Right kidney (tissue), 9 donors: ENCODE measurements around the gene FGB.
A peak's percentile ranks its signal among the peaks of the same experiment; 100 is the strongest.

Source experiments
- DNase-seq: peaks from one replicate; pipeline ENCODE4 v3.0.0-alpha.2; 2016
- long read RNA-seq, 8 donors: transcript quantifications; one replicate each; lab custom pipeline, GENCODE V29; 2026

The FGB gene
- long read RNA-seq, donor 1, transcript FGB-201 (8 exons, 1,975 nt), result major isoform, 47 of 152 reads
- long read RNA-seq, donor 1, transcript FGB-204 (3 exons, 574 nt), result minor isoform, 12 of 152 reads
- long read RNA-seq, donor 1, partial matches to known transcripts, result 93 of 152 reads
- long read RNA-seq, donor 1, other reads (novel, unspliced or antisense), result 0 of 152 reads
- long read RNA-seq, donor 2, partial matches to known transcripts, result 0 of 6 reads
- long read RNA-seq, donor 2, other reads (novel, unspliced or antisense), result 0 of 6 reads
- long read RNA-seq, donor 3, partial matches to known transcripts, result 0 of 1 reads
- long read RNA-seq, donor 3, other reads (novel, unspliced or antisense), result 0 of 1 reads
- long read RNA-seq, donor 4, partial matches to known transcripts, result 0 of 2 reads
- long read RNA-seq, donor 4, other reads (novel, unspliced or antisense), result 0 of 2 reads
- long read RNA-seq, donor 5, partial matches to known transcripts, result 7 of 11 reads
- long read RNA-seq, donor 5, other reads (novel, unspliced or antisense), result 0 of 11 reads
- long read RNA-seq, donor 6, partial matches to known transcripts, result 0 of 2 reads
- long read RNA-seq, donor 6, other reads (novel, unspliced or antisense), result 0 of 2 reads
- long read RNA-seq, donor 7, partial matches to known transcripts, result 0 of 1 reads
- long read RNA-seq, donor 7, other reads (novel, unspliced or antisense), result 0 of 1 reads
- long read RNA-seq, donor 8, partial matches to known transcripts, result 7 of 10 reads
- long read RNA-seq, donor 8, other reads (novel, unspliced or antisense), result 0 of 10 reads

DNA sequence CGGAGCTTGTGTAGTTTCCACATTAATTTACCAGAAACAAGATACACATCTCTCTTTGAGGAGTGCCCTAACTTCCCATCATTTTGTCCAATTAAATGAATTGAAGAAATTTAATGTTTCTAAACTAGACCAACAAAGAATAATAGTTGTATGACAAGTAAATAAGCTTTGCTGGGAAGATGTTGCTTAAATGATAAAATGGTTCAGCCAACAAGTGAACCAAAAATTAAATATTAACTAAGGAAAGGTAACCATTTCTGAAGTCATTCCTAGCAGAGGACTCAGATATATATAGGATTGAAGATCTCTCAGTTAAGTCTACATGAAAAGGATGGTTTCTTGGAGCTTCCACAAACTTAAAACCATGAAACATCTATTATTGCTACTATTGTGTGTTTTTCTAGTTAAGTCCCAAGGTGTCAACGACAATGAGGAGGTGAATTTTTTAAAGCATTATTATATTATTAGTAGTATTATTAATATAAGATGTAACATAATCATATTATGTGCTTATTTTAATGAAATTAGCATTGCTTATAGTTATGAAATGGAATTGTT is at the start of gene FGB:
Gene FGB (plus strand): TSS at position 315 of the 558 bp plus-strand sequence. CDS start 8 bp downstream, at position 323.
- no peak for DNase-seq

DNA sequence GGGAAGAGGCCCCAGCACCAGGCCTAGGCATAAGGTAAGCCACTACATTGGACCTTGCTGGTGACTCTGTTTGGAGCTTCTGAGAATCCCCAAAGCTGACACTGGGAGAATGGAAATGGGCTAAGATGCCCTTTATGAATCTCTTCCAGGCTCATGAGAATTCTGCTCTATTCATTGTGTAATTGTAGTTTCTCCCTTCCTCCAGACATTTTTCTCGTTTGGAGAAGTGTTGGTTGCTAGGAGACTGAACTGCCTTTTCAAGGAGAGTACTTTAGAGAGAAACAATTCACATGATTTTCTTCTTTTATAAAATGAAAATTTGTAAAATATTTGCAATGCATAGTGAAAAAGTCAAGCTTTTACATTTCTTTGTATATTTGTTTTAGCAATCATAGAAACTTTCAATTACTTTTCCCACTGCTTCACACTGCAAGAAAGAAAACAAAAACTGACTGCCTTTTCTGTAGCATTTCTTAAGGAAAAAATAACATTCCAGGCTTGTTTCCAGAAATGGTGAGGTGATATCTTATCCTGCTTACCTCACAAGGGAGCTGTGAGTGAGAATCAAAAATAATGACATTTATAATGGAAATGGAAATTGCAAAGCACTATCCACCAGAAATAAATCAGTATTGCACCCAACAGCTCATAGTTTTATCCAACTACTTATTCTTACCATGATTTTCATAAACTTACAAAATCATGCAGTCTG is 46.3 kb upstream of the FGB start:
- DNase-seq, result no peak

DNA sequence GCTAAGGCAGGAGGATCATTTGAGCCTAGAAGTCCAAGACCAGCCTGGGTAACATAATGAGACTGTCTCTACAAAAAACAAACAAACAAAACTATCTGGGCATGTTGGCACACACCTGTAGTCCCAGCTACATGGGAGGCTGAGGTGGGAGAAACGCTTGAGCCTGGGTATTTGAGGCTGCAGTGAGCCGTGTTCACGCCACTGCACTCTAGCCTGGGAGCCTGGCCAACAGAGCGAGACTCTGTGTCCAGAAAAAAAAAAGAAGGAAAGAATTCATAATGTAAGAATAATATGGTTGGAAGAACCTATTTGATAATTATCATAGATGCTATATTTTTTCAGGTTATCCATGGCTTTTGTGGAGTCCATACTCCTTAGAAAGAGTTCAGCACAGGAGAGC is 45.2 kb upstream of the FGB start:
- DNase-seq, result no peak

DNA sequence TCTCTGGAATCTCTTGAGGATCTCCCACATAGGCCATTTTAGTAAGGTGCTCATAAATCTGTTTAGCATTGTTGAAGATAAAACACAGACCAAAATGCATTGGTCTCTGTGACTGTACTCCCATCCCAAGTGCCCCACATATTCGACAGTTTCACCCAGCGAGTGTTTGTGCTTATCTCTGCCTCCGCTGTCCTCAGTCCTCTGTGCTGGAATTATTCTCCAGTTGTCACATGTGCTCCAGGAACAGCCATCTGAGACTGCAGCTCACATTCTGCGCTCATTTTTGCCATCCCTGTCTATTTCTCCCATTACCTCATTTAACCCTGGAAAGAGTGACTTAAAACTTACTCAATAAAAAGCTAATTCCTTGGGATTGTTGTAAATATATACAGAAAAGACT is 43.6 kb upstream of the FGB start:
- no peak for DNase-seq

DNA sequence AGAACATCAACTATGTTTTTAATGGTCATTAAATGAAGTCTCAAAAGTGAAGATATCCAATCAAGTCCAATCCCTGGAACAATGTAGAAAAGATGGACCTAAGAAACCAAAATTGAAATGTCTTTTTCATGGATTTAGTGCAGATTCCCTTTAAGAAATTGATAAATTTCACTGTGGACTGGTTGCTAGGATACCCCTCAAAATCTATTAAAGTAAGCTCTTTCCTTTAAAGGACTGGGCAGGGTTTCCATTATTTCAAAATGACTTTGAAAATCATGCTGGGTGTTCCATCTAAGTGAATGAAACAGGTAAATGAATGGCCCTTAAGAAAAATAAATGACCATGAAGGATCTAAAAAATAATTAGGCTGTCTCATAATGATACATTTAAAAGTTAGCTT is 41.2 kb upstream of the FGB start:
- no peak for DNase-seq

DNA sequence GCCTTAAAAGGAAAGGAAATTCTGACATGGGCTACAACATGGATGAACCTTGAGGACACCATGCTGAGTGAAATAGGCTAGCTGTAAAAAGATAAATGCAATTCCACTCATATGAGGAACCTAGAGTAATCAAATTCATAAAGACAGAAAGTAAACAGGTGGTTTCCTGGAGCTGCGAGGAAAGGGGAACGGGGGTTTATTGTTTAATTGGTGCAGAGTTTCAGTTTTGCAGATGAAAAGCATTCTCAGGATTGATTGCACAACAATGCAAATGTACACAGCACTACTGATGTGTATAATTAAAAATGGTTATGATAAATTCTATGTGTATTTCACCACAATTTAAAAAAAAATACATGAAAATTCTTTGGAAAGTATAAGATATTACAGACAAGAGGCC is 36.7 kb upstream of the FGB start:
- DNase-seq, result no peak

DNA sequence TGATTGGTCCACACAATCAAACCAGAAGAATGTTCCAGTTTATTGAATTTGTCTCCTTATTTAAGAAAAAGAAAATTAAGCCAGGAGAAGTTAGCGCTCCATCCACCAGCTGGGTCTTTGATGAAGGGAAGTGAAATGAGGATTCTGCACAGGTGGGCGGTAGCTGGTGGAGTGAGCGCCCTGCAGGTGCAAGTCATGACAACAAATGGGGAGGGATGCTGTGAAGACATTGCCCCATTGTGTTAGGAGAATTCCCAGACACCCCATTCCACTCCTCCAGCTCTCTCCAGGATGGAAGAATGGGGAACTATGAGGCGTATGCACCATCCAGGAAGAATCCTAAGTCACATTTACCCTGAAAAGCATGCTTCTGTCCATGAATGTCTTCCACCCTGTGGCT is 35.5 kb upstream of the FGB start:
- DNase-seq, result no peak

DNA sequence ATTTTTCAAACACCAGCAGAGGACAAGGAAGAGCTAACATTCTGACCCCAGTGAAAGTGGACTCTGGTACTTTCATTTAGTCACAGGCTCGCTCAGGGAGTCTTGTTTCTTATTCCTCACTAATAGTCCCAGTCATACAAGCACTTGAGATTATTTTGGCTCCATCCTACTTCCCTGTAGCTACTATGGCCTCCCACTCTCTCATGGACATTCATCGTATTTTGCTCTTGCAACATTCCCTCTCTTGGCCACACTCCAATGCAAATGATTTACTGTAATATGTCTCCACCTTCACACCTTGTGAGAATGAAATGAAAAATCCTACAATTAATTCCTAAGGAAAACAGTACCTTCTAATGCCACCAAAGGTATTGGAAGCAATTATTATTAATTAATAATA is 33.9 kb upstream of the FGB start:
- DNase-seq, result no peak

DNA sequence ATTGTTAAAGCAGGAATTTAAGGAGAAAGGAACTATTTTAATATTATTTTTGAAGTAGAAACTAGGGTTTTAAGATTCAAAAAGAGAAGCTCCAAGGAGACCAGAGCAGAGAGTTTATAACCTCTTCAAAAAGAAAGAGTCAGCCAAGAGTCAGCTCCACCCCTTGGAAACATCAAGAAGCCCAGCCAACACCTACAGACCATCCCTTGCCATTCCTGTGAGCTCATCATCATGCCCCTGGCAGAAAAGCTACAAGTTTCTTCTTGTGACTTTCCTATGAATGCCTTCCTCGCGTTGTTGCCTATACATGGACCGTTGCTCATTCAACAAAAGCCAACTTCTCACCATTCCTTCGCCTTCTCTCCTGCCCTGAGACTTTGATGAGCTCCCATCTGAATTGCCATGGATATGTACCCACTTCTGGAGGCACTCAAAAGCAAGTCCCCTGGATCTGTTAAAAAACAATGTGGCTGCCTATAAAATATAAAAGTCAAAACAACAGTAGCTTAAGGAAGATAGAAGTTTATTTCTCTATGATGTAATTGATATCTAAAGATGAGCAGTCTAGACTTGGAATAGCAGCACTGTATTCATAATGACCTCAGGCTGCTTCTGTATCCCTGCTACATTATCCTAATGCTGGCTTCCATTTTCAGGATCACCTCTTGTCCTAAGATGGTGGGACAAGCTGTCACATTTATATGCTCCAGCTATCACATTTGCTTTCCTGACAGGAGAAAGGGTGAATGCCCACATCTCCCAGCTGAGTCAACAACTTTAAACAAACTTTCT is 32.9 kb upstream of the FGB start:
- DNase-seq, result no peak

DNA sequence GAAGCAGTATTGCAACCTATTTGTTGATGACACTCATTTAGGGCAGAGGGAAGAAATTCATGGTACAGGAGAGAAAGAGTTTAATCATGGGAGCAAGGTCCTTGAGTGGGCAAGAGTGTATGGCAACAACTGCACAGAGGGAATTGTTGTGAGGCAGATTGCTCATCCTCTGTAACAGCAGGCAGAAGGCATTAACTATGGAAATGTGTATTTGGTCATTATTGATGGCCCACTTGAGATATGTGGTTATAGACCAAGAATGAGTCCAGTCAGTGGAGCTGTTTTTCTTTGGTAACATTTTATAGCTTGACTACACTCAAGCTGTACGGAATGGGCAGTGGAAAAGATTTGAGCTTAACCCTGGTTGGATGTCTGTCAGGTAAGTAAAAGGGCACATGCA is 28.5 kb upstream of the FGB start:
- no peak for DNase-seq

DNA sequence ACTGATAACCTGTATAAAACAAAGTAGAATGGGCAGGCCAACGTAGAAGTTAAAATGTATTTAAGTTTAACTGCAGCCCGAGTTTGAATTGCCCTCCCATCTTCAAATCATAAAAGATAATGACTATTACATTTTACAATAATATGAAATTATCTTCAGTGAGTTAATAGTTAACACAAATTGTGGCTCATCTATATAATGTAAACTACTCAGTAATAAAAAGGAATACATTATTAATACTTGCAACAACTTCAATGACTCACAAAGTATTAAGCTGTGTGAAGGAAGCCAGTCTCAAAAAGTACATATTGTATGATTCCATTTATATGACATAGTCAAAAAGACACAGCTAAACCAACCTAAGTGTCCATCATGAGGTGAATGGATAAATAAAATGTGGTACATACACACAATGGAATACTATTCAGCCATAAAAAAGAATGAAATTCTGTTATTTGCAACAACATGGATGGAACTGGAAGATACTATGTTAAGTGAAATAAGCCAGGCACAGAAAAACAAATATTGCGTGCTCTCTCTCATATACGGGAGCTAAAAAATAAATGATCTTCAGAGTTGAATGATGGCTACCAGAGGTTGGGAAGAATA is 20.4 kb upstream of the FGB start:
- no peak for DNase-seq

DNA sequence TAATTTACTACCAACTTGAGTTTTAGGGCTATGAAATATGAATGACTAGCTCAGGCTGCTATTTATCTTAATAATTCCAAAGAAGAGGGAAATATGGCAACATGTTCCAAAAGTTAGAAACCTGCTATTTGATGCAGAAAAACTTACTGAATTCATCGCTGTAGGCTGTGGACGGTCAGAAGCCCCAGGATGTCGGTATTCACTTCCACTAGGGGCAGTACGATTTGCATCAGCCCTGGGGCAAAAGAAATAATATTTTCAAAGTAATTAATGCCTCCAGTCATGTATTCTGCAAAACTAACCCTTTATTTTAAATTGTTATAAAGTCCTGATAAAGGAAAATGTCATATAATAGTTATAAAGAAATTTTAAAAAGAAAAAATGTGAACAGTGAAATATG is 17.1 kb upstream of the FGB start:
- DNase-seq, result no peak

DNA sequence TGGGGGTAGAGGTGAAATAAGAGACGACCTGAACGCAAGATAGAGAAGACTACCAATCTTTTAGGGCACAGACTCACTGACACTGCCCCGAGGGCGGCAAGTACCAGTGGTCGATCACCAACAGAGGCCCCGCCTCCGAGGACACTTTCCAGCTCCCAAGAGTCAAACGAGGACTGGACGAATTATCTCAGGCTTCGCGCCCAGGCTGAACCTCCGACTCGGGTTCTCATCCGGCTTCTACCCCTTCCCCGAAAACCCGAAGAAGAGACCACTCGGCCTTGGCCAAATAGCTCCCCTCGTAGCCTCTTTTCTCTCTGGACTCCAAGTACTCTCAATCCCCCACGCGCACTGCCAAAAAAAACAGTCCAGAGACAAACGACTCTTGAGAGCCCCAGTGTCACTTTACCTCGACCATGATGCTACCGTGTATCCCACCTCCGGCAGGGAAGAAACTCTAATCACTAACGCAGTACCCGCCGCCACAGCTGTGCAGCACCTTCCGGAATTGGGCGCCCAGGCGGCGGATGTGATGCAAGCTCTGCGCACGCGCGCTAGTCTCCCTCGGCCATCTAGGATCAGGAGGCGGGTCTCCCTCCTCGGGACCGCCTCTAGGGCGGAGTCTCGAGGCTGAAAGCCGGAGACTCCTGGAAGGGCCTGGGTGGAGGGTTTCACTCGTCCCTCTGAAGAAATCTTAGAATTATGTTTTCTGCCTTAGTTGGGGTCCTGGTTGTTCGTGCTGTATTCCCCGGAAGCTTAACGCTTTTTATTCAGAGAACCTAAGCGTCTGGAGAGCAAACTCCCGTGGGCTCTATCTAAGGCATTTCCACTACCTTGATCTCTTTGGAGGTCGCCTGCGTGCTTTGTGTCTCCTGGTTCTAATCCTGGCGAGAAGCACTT is 12.7 kb upstream of the FGB start, which contains the start of gene PLRG1:
Gene PLRG1 (minus strand): TSS at position 507 of the 897 bp plus-strand sequence. CDS start 92 bp downstream, at position 415.
- peak; percentile 86 for DNase-seq

DNA sequence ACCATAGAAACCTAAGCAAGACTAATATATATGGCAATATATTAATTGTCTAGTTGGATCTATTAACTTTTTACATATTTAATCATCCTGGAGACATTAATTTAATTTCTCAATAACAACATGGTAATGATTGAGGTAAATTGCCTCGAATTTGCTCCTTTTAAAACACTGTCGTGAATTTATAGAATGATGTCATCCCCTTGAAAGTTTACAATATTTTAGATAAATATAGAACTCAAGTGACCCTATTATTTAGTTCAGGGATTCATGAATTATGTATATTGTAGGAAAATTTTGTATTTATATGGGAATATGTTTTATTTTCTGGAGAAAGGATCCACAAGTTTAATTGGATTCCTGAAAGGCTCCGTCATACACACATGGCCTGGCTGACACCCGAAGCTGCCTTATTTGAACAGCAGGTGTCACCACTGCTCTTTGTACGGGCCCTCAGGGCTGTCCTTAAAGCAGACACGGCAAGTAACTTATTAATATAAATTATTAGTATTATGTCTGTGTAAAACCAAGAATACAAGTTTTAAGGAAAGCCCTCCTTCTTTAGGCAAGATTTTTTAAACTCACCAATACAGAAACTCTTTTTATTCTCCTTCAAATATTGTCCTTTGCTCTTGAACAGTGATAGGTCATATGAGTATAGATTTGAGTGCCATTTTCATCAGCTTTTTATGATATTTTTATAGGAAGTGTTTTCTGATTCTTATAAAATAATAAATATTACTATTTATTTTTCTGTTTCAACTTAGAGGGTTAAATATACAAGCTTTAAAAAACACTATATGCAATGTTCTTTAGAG is 10.7 kb upstream of the FGB start:
- peak; percentile 37 for DNase-seq

DNA sequence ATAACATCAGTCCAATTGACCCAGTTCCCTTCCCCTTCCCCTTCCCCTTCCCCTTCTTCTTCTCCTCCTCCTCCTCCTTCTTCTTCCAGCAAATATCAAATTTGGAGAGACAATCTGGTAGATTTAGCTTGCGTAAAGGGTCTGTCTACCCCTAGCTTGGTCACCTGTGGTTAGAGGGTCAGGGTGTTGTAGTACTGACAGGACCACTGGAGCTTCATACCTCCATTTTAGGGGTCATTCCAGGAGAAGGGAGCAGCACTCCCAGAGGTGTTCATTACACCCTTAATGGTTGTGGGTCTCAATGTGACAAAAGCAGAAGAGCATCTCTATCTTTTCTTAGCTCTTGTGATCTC is 3.7 kb upstream of the FGB start:
- DNase-seq, result no peak

DNA sequence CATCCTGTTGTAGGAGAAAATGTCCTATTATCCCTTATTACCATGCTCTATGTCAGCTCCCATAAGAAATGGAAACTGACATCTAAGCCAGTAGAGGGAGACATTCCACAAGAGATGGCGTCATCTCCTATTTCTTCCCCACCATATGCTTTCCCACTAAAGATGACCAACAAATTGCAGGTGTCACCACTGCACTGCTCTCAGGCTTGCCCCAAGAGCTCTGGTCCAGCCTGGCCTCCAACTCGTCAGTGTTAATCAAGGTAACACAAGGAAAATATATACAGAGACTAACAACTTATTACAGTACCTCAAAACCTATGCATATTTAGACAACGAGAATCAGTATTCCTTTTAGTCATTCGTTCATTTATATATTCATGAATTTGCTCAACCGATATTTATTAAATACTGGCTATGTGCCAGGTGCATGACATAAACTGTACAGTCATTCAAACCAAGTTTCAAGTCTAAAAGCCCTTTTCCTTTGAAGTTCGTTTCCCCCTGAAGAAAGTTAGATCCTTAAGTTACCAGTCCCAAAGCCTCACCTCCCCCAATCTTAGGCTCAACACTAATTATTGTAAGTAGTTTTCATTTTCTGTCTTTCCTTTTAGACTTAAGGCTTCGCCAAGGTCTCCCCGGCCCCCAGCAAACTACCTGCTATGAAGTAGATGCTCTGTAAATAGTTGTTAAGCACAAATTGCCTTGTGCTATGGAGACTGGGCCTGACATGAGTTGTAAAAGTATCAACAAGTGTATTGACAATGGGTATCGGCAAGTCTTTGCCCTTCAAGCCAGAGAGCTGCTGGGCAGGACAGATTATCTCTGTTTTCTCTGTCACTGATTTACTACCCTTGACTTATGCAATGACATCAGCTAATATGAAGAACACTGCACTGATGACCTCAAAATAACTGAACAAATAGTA is 3.1 kb upstream of the FGB start:
- DNase-seq, result no peak

DNA sequence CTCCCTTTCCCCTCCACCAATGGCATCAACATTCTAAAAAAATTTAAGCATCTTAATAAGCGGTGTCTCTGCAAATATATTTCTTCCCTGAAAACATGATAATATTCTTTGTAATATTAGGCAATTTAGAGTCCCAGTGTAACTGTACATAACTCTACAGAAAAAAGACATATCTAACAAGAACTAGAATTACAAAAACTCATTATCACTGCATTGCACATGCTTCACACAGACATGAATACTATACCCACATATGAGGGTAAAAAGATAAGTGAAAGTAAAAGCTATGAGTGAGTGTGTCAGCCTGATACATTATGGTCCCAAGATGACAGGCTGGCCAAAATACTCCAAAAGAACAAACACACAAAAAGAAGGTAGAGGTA is 2.4 kb upstream of the FGB start:
- DNase-seq, result no peak

DNA sequence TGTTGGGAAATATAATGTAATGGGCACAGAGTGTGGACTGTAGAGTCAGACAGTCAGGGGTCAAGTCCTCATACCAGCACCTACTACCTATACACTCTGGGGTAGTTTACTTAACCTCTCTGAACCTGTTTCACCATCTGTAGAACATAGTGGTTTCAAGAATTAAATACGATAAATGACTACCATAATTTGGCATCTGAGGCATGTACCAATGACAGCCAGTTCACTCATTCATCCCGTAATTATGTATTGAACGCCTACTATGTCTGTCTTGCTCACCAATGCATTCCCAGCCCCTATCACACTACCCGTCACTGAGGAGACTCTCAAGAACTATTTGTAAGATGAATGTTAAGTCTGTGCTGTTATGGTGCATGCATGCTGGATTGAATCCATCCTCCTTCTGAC is 2.0 kb upstream of the FGB start:
- no peak for DNase-seq
